ENCODE data around the gene ANKS1A.
A peak's percentile ranks its signal among the peaks of the same experiment; 100 is the strongest.

Gene ANKS1A

DNA sequence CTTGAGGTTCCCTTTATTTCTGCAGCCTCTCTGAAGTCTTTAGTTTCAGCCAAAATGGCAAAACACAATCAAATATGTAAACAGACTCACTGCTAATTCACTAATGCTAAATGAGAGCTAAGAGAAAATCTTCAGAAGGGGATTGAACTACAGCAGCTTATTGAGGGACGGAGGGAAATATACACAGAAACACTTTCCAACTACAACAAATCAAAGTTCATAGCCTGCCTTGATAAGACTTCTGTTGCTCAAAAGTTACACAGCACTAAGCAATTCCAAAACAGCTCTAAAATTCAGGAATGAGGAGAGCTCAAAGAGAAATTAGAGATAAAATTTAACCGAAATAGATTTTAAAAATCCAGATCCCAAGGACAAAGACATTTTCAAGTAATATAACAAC, 250.4 kb downstream of the ANKS1A start (continued):
- no peak for TF ChIP-seq ZEB2 (tag by site-specific recombination; IDR thresholded peaks at IDR 0.05)
- TF ChIP-seq ZNF621 (tag by site-specific recombination; IDR thresholded peaks at IDR 0.05) = no peak
- TF ChIP-seq, protein P1, sequence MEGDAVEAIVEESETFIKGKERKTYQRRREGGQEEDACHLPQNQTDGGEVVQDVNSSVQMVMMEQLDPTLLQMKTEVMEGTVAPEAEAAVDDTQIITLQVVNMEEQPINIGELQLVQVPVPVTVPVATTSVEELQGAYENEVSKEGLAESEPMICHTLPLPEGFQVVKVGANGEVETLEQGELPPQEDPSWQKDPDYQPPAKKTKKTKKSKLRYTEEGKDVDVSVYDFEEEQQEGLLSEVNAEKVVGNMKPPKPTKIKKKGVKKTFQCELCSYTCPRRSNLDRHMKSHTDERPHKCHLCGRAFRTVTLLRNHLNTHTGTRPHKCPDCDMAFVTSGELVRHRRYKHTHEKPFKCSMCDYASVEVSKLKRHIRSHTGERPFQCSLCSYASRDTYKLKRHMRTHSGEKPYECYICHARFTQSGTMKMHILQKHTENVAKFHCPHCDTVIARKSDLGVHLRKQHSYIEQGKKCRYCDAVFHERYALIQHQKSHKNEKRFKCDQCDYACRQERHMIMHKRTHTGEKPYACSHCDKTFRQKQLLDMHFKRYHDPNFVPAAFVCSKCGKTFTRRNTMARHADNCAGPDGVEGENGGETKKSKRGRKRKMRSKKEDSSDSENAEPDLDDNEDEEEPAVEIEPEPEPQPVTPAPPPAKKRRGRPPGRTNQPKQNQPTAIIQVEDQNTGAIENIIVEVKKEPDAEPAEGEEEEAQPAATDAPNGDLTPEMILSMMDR (tag by site-specific recombination; IDR thresholded peaks at IDR 0.05) = no peak
- TF ChIP-seq INSM2 (tag by site-specific recombination; IDR thresholded peaks at IDR 0.05) = no peak
- no peak for TF ChIP-seq ZNF354C (tag by site-specific recombination; IDR thresholded peaks at IDR 0.05; ENCODE audit: borderline replicate concordance, low read depth)
- no peak for TF ChIP-seq ZNF155 (tag by site-specific recombination; IDR thresholded peaks at IDR 0.05)
- TF ChIP-seq ZNF174 (tag by site-specific recombination; IDR thresholded peaks at IDR 0.05) = no peak
- TF ChIP-seq ZNF561 (tag by site-specific recombination; IDR thresholded peaks at IDR 0.05; ENCODE audit: borderline replicate concordance) = no peak

DNA sequence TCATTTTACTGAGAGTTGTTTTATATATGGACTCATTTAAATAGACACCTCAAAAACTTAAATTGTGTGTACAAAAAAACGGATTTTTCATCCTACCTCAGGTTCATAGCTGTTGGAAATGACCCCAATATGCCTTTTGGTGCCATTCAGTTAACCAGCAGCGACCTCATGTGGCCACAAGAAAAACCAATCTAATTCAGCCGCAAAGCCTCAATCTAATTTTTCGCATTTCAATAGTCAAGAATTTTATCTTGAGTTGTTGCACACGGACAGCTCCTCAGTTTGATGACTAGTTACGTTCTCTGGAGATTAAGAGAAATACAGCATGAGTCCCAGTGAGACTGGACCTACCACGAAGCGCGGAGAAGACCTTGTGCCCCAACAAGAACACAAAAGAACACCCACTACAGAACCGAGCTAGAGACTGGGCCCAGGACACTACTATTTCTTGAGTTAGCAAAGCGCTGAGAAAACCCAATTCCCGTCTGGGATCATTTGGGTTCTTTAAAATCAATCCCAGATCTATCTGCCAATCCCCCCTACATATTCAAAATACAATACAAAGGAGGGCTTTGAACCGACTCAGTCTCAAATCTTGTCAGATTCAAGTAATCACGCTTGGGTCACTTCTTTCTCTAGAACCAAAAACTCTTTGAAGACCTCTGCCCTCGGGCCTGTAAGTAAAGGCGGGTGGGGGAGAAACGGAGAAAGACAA, 251.0 kb downstream of the ANKS1A start:
- ChIA-PET CTCF (interaction anchor here (0.6 to 5.4 kb wide), 82 partner anchors 8 to 1372 kb away, joined by 3 to 165 read pairs (median 4); partner anchors contain the start of gene SNRPC), POLR2A (interaction anchor here (0.8 to 1.3 kb wide), 3 partner anchors 65 to 252 kb away, joined by 3 to 6 read pairs (median 4); partner anchors contain the start of gene TAF11)
- Histone ChIP-seq H3K36me3 (ENCODE audit: control insufficient read depth in 2 of 2, insufficient read depth in 1 of 2, low read length in 2 of 2) (no peaks in the 10 kb centered on the region), H3K9me3 (ENCODE audit: control insufficient read depth, insufficient read depth, low read depth, low read length) (no peaks in the 10 kb centered on the region), H3K27ac (ENCODE audit: extremely low read depth, low read depth, low read length) (no peak overlapping the region), H3K4me3 (ENCODE audit: low read depth, low read length) (no peak overlapping the region), H3K4me1 (ENCODE audit: control insufficient read depth, insufficient read depth, low read length) (peaks cover 2% of the 10 kb centered on the region; the same call in 1 of the 2 replicates)
- TF ChIP-seq BCL11A (tag by site-specific recombination; IDR thresholded peaks at IDR 0.05; ENCODE audit: low read depth) = no peak
- TF ChIP-seq, protein P2, sequence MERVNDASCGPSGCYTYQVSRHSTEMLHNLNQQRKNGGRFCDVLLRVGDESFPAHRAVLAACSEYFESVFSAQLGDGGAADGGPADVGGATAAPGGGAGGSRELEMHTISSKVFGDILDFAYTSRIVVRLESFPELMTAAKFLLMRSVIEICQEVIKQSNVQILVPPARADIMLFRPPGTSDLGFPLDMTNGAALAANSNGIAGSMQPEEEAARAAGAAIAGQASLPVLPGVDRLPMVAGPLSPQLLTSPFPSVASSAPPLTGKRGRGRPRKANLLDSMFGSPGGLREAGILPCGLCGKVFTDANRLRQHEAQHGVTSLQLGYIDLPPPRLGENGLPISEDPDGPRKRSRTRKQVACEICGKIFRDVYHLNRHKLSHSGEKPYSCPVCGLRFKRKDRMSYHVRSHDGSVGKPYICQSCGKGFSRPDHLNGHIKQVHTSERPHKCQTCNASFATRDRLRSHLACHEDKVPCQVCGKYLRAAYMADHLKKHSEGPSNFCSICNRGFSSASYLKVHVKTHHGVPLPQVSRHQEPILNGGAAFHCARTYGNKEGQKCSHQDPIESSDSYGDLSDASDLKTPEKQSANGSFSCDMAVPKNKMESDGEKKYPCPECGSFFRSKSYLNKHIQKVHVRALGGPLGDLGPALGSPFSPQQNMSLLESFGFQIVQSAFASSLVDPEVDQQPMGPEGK (tag by site-specific recombination; IDR thresholded peaks at IDR 0.05) = no peak
- TF ChIP-seq ZNF654 (tag by site-specific recombination; IDR thresholded peaks at IDR 0.05; ENCODE audit: low read depth) = peak; percentile 98
- TF ChIP-seq ZNF660 (tag by site-specific recombination; IDR thresholded peaks at IDR 0.05) = peak; percentile 62
- peak; percentile 45; the same call in 1 of the 2 replicates for TF ChIP-seq ZSCAN4 (tag by site-specific recombination; IDR thresholded peaks at IDR 0.05)
- peak; percentile 30; the same call in 1 of the 2 replicates for TF ChIP-seq ZSCAN30 (tag by site-specific recombination; IDR thresholded peaks at IDR 0.05)
- TF ChIP-seq SP7 (tag by site-specific recombination; IDR thresholded peaks at IDR 0.05) = 0 out of 2 replicates have a peak, but pooled peaks have one; percentile 17
- no peak for TF ChIP-seq ZNF76 (tag by site-specific recombination; IDR thresholded peaks at IDR 0.05; ENCODE audit: borderline replicate concordance, low read depth)
- TF ChIP-seq, protein P3, sequence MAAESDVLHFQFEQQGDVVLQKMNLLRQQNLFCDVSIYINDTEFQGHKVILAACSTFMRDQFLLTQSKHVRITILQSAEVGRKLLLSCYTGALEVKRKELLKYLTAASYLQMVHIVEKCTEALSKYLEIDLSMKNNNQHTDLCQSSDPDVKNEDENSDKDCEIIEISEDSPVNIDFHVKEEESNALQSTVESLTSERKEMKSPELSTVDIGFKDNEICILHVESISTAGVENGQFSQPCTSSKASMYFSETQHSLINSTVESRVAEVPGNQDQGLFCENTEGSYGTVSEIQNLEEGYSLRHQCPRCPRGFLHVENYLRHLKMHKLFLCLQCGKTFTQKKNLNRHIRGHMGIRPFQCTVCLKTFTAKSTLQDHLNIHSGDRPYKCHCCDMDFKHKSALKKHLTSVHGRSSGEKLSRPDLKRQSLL (tag by site-specific recombination; IDR thresholded peaks at IDR 0.05) = no peak
- TF ChIP-seq PRDM6 (tag by site-specific recombination; IDR thresholded peaks at IDR 0.05) = peak; percentile 29; the same call in 1 of the 2 replicates
- no peak for TF ChIP-seq ZNF112 (tag by site-specific recombination; IDR thresholded peaks at IDR 0.05)
- no peak for TF ChIP-seq ZNF132 (tag by site-specific recombination; IDR thresholded peaks at IDR 0.05; ENCODE audit: borderline replicate concordance)
- TF ChIP-seq, protein P1 (tag by site-specific recombination; IDR thresholded peaks at IDR 0.05) = peak; percentile 70
- TF ChIP-seq BCL11B (tag by site-specific recombination; IDR thresholded peaks at IDR 0.05; ENCODE audit: low read depth) = no peak
- TF ChIP-seq ZNF2 (tag by site-specific recombination; IDR thresholded peaks at IDR 0.05) = peak; percentile 96
- TF ChIP-seq ZNF394 (tag by site-specific recombination; IDR thresholded peaks at IDR 0.05; ENCODE audit: borderline replicate concordance) = no peak

Data from HEK293 (cell line).